Keratinocyte (primary cell): ENCODE measurements around the gene SMAP1. TPM values are rescaled to one million over a fixed set of nuclear protein-coding genes. Genes with fewer than 3 reads are reported as not detected.

Experiments
- DNase-seq: peaks from one replicate; pipeline ENCODE4 v3.0.0-alpha.2; 2011; ENCODE audit warnings: low read depth, missing footprints, low spot score
- FAIRE-seq: peaks from 2 replicates; lab custom pipeline; 2011; peaks lifted over from hg19 to GRCh38; lab: Jason Lieb, UNC
- H2AFZ ChIP-seq: 2 replicates; pipeline ENCODE4 v1.6.0; 2012; ENCODE audit warnings: low read length, control low read depth, inconsistent platforms; ENCODE audit not compliant: control insufficient read depth
- H3K27ac ChIP-seq: 2 replicates; pipeline ENCODE4 v1.5.1; 2011; ENCODE audit warnings: low read length; ENCODE audit not compliant: control insufficient read depth, insufficient read depth
- H3K27me3 ChIP-seq: 3 replicates; pipeline ENCODE4 v1.6.0; 2011; ENCODE audit warnings: low read length; ENCODE audit not compliant: control insufficient read depth, insufficient read depth; ENCODE audit errors: extremely low read depth
- H3K36me3 ChIP-seq, 2 experiments: 2 replicates in 1 of 2; 3 replicates in 1 of 2; pipeline ENCODE4 v1.5.1; 2011; ENCODE audit warnings: low read length in 2 of 2, mild to moderate bottlenecking in 1 of 2; ENCODE audit not compliant: control insufficient read depth in 2 of 2, insufficient read depth in 2 of 2; ENCODE audit errors: extremely low read depth in 1 of 2
- H3K4me1 ChIP-seq: 3 replicates; pipeline ENCODE4 v1.5.1; 2011; ENCODE audit warnings: low read length; ENCODE audit not compliant: control insufficient read depth, insufficient read depth; ENCODE audit errors: extremely low read depth
- H3K4me2 ChIP-seq: 3 replicates; pipeline ENCODE4 v1.6.0; 2011; ENCODE audit warnings: low read depth, low read length; ENCODE audit not compliant: control insufficient read depth, insufficient read depth; ENCODE audit errors: extremely low read depth
- H3K4me3 ChIP-seq, 3 experiments: fragments of 200-600 bp in 1 of 3; sonication (generic) in 1 of 3; 2 replicates in 2 of 3; 3 replicates in 1 of 3; pipeline ENCODE4 v1.5.1; 2011 to 2016; ENCODE audit warnings: low read length in 3 of 3, mild to moderate bottlenecking in 3 of 3, control low read depth in 2 of 3, inconsistent platforms in 1 of 3, low read depth in 1 of 3, mixed read lengths in 1 of 3, mixed run types in 1 of 3, moderate library complexity in 1 of 3; ENCODE audit not compliant: control insufficient read depth in 2 of 3, insufficient read depth in 2 of 3; ENCODE audit errors: extremely low read depth in 1 of 3
- H3K79me2 ChIP-seq: 2 replicates; pipeline ENCODE4 v1.6.0; 2012; ENCODE audit warnings: low read length; ENCODE audit not compliant: control insufficient read depth, insufficient read depth
- H3K9ac ChIP-seq: 3 replicates; pipeline ENCODE4 v1.6.0; 2011; ENCODE audit warnings: low read length; ENCODE audit not compliant: control insufficient read depth, insufficient read depth; ENCODE audit errors: extremely low read depth
- H3K9me1 ChIP-seq: 3 replicates; pipeline ENCODE4 v1.6.0; 2011; ENCODE audit warnings: low read length; ENCODE audit not compliant: control insufficient read depth, insufficient read depth; ENCODE audit errors: extremely low read depth
- H3K9me3 ChIP-seq: 2 replicates; pipeline ENCODE4 v1.5.1; 2012; ENCODE audit warnings: low read depth, low read length; ENCODE audit not compliant: control insufficient read depth
- H4K20me1 ChIP-seq: 3 replicates; pipeline ENCODE4 v1.6.0; 2011; ENCODE audit warnings: low read length; ENCODE audit not compliant: control insufficient read depth, insufficient read depth; ENCODE audit errors: extremely low read depth
- EZH2 ChIP-seq: IDR thresholded peaks from one replicate; pipeline ENCODE4 v1.6.1; 2012; ENCODE audit warnings: inconsistent platforms, mild to moderate bottlenecking, low read length, moderate library complexity
- dilution Hi-C: fragments of 300-500 bp; cut with MboI; formaldehyde crosslinking; loops from one replicate; pipeline ENCODE4 v1.7.0; 2020; ENCODE audit warnings: low sequenced_read_pairs; ENCODE audit not compliant: extremely low pct_ligation_motif_present
- polyA plus RNA-seq, 5 experiments: library from polyadenylated mRNA; depleted of rRNA in 3 of 5; stranded (reverse) in 3 of 5; stranded (forward) in 1 of 5; unstranded in 1 of 5; fragments of >200 nt; gene quantifications; 1 replicate in 1 of 5; 2 replicates in 3 of 5; 3 replicates in 1 of 5; pipeline versions ENCODE4 v1.2.1 to v1.2.3, GENCODE V29; 2011 to 2012; ENCODE audit warnings: missing spikeins in 2 of 5, low read depth in 1 of 5, low replicate concordance in 1 of 5
- TF ChIP-seq, protein P1 (sequence below), 3 experiments: IDR thresholded peaks in 1 of 3; conservative IDR thresholded peaks in 1 of 3; optimal IDR thresholded peaks in 1 of 3; 2 replicates in 2 of 3; 3 replicates in 1 of 3; pipeline versions ENCODE3 to v1.5.1; 2011; ENCODE audit warnings: low read length in 3 of 3, mild to moderate bottlenecking in 3 of 3, moderate library complexity in 2 of 3, control low read depth in 1 of 3, inconsistent platforms in 1 of 3; ENCODE audit not compliant: insufficient read depth in 2 of 3; ENCODE audit errors: extremely low read depth in 1 of 3

Gene SMAP1
- polyA plus RNA-seq, 1 donor (not counting 4 experiments of a cell fraction or from before 2014, with no cell fraction given), result 16.5 TPM

DNA sequence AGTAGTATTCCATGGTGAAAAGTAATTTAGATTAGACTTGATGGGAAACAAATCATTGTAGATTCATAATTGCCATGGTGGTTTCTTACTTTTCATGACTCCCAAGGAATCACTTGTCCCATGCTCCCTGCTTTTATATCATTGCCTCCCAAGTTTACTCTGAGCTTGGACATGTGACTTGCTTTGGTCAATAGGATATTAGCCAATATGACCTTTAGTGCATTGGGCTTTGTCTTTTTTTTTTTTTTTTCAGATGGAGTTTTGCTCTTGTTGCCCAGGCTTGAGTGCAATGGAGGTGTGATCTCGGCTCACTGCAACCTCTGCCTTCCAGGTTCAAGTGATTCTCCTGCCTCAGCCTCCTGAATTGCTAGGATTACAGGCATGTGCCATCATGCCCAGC lies 15.5 kb upstream of the SMAP1 start:
- Histone ChIP-seq H3K27me3 (no peaks in the 10 kb centered on the region), H3K4me3 (no peak overlapping the region), H3K4me1 (no peaks in the 10 kb centered on the region), H3K36me3 (no peaks in the 10 kb centered on the region), H3K4me2 (no peak overlapping the region), H4K20me1 (no peaks in the 10 kb centered on the region), H3K9ac (no peak overlapping the region), H3K9me1 (no peaks in the 10 kb centered on the region), H3K79me2 (no peaks in the 10 kb centered on the region), H3K9me3 (no peaks in the 10 kb centered on the region), H3K27ac (no peak overlapping the region), H2AFZ (no peak overlapping the region)
- FAIRE-seq, result no peak
- TF ChIP-seq, protein P1, sequence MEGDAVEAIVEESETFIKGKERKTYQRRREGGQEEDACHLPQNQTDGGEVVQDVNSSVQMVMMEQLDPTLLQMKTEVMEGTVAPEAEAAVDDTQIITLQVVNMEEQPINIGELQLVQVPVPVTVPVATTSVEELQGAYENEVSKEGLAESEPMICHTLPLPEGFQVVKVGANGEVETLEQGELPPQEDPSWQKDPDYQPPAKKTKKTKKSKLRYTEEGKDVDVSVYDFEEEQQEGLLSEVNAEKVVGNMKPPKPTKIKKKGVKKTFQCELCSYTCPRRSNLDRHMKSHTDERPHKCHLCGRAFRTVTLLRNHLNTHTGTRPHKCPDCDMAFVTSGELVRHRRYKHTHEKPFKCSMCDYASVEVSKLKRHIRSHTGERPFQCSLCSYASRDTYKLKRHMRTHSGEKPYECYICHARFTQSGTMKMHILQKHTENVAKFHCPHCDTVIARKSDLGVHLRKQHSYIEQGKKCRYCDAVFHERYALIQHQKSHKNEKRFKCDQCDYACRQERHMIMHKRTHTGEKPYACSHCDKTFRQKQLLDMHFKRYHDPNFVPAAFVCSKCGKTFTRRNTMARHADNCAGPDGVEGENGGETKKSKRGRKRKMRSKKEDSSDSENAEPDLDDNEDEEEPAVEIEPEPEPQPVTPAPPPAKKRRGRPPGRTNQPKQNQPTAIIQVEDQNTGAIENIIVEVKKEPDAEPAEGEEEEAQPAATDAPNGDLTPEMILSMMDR (optimal IDR thresholded peaks at IDR 0.05 in 1 of 3, IDR thresholded peaks at IDR 0.05 in 1 of 3, conservative IDR thresholded peaks at IDR 0.05 in 1 of 3; ENCODE audit: extremely low read depth in 1 of 3, insufficient read depth in 2 of 3, low read length in 3 of 3), result no peak
- TF ChIP-seq EZH2, result no peak
- dilution Hi-C loops, result no loop called here
- no peak for DNase-seq

DNA sequence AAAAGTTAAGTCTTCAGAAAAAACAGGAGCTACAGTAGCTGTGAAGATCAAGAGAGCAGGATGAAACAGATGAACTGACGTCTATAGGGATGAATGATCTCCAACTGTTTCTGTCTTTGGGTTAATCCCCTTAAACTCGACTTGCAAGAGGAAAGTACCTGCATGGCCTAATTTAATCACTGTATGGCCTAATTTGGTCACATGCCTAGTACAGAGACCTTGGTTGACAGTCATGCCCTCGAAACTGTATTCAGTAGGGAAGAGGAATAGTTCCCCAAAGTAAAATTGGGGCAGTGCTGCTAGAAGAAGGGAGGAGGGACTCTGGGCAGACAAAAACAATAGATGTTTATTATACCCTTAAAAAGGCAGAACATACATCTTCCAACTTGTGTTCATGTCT lies 10.0 kb upstream of the SMAP1 start:
- DNase-seq (no peak), FAIRE-seq (no peak)
- no peak overlapping the region for H3K9ac ChIP-seq
- H3K79me2 ChIP-seq, result no peaks in the 10 kb centered on the region
- H2AFZ ChIP-seq, result no peak overlapping the region
- H3K27me3 ChIP-seq, result peaks cover 3% of the 10 kb centered on the region
- no peak overlapping the region for H3K4me2 ChIP-seq
- H3K27ac ChIP-seq, result no peak overlapping the region
- TF ChIP-seq, protein P1 (optimal IDR thresholded peaks at IDR 0.05 in 1 of 3, IDR thresholded peaks at IDR 0.05 in 1 of 3, conservative IDR thresholded peaks at IDR 0.05 in 1 of 3; ENCODE audit: extremely low read depth in 1 of 3, insufficient read depth in 2 of 3, low read length in 3 of 3), result no peak
- no peak for TF ChIP-seq EZH2
- dilution Hi-C loops, result no loop called here
- H3K36me3 ChIP-seq, result no peaks in the 10 kb centered on the region
- no peak overlapping the region for H3K4me3 ChIP-seq
- no peaks in the 10 kb centered on the region for H3K4me1 ChIP-seq
- no peaks in the 10 kb centered on the region for H3K9me1 ChIP-seq
- no peaks in the 10 kb centered on the region for H4K20me1 ChIP-seq
- H3K9me3 ChIP-seq, result no peaks in the 10 kb centered on the region
